ENCODE results near the gene EXOC7.

EXOC7 gene

DNA sequence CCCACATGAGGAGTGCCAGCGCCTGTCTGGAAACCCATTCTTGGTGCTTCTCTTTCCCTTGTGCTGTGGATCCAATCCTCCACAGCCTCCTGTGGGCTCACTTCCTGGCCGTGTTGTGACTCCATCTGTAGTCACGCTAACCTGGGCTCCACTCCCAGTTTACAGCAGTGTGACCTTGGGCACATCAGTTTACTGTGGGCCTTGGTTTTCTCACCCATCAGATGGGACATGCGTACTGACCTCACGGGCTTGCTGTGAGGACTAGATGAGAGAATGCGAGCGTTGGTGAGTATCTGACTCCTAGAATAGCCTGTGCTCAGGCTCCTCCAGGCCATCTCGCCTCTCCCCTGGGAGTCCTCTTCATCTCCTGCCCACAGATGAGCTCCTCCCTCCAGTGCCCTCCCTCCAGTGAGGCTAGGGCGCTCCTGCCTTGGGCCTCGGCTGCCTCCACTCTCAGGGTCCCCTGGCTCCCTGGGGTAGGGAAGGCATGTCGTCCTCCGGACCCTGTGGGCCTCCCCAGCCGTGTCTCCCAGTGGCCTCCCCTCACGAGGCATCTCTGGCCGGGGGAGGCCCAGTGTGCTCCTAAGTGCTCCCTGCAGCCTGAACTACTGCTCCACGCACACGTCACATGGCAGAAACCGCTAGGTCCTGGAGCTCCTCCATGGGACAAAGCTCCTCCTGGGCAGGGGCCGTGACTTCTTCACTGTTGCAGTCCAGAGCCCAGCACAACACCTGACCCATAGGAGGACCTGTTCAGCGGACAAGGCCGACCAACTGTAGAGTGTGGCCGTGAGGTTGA, 42.7 kb upstream of the EXOC7 start:
- H3K27ac ChIP-seq, result peak overlapping the region; percentile 15 to 83 (median 75); a peak in 21 of 22 replicates
- H3K4me3 ChIP-seq, result peak overlapping the region in 8 of 10 experiments; percentile 33 to 61 (median 46); a peak in 14 of 20 replicates
- no peaks in the 10 kb centered on the region for H3K9me3 ChIP-seq (replicated peaks in 1 of 11)
- no peak for TF ChIP-seq Cebpa-rat (IDR thresholded peaks at IDR 0.05)
- peaks cover 4 to 16% (median 9%) of the 10 kb centered on the region in 11 experiments; a peak in 15 of 22 replicates for H3K27me3 ChIP-seq
- H3K9ac ChIP-seq, result peak overlapping the region in 9 of 11 experiments; percentile 36 to 71 (median 66); a peak in 17 of 22 replicates
- peaks cover 56 to 92% (median 73%) of the 10 kb centered on the region in 10 experiments for H3K4me1 ChIP-seq
- peak overlapping the region; percentile 95 to 99 (median 98) for H3K4me2 ChIP-seq
- no peaks in the 10 kb centered on the region for H4K20me1 ChIP-seq
- no peaks in the 10 kb centered on the region for H3K36me3 ChIP-seq

DNA sequence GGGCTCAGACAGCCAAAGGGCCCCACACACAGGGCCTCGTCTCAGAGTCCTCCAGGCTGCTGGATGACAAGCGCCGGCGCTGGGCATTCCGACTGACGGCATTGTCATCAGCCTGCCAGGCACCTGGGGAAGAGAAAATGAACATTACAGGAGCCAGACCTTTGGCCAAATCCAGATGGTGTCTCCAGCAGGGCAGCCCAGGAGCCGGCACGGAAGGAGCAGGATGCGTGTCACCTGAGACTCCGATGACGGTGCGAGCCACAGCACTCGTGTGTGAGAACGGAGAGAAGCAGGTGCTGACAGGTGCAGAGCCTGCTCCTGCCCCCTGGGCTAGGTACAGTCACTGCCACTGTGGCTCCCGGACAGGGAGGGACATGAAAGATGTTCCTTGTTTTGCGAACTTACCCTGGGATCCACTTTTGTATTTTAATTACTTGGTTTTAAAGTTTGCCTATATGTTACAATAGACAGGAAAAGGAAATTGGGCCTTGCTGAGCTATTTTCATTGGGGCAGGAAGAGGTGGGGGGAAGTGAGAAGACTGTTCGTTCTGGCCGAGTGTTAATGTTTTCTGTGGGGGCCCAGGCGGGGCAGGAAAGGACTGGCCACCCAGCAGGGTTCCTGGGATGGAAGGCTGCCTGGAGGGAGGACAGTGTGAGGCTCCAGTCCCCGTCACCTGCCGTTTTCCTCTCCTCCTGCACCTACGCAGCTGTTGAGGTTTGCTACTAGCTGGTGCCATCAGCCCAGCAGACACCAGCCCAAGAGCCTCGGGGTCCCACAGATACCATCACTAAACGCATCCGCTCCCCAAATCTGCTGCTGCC, 41.9 kb upstream of the EXOC7 start:
- peak overlapping the region in 10 of 11 experiments; percentile 13 to 71 (median 66); a peak in 18 of 22 replicates for H3K9ac ChIP-seq
- peaks cover 60 to 92% (median 78%) of the 10 kb centered on the region in 10 experiments for H3K4me1 ChIP-seq
- TF ChIP-seq Cebpa-rat (IDR thresholded peaks at IDR 0.05), result no peak
- H3K9me3 ChIP-seq (replicated peaks in 1 of 11), result no peaks in the 10 kb centered on the region
- H3K36me3 ChIP-seq, result no peaks in the 10 kb centered on the region
- H3K4me2 ChIP-seq, result peak overlapping the region; percentile 95 to 99 (median 98)
- H3K27me3 ChIP-seq, result peaks cover 12 to 22% (median 17%) of the 10 kb centered on the region in 11 experiments
- H3K4me3 ChIP-seq, result peak overlapping the region in 8 of 10 experiments; percentile 33 to 61 (median 46); a peak in 15 of 20 replicates
- H4K20me1 ChIP-seq, result no peaks in the 10 kb centered on the region
- peak overlapping the region; percentile 15 to 83 (median 75); a peak in 21 of 22 replicates for H3K27ac ChIP-seq

- peaks cover 63 to 85% (median 79%) of the 10 kb centered on the region in 10 experiments for H3K4me1 ChIP-seq
- no peak for TF ChIP-seq Cebpa-rat (IDR thresholded peaks at IDR 0.05)
- H3K4me3 ChIP-seq, result no peak overlapping the region
- H4K20me1 ChIP-seq, result no peaks in the 10 kb centered on the region
- H3K9me3 ChIP-seq (replicated peaks in 1 of 11), result no peaks in the 10 kb centered on the region
- peak overlapping the region; percentile 95 to 99 (median 98) for H3K4me2 ChIP-seq
- no peaks in the 10 kb centered on the region for H3K36me3 ChIP-seq
- peaks cover 29 to 45% (median 39%) of the 10 kb centered on the region in 11 experiments for H3K27me3 ChIP-seq
- peak overlapping the region in 2 of 11 experiments; percentile 10 to 69; a peak in 3 of 22 replicates for H3K9ac ChIP-seq
- peak overlapping the region in 1 of 11 experiments; percentile 14; a peak in 1 of 22 replicates for H3K27ac ChIP-seq
Observed at GRCh38 chr17:76142585-76143041, 39.0 kb upstream of the EXOC7 start.

DNA sequence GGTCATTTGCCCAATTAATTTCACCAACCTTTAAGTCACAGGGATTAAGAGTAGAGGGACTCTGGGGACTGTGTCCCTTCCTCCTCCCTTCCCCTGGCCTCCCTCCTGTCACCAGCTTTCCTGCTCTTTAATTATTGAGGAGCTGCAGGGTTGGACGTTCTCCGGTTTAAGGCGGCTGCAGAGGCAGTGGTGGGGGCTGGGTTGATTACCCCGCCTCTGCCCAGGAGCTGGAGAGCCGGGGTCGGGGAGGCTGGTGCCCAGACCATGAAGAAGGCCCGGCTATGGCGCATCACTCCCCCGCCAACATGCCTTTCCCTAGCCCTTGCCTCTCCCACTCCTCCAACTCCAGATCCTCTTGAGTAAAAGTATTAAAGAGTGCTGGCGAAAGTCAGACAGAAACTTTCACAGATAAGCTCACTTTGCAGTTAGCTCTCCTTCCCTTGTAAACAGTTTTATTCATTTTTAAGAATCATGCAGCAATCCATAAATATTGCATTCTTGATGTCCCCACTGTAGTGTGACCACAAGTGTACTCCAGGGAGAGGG, 38.5 kb upstream of the EXOC7 start:
- peak overlapping the region in 1 of 11 experiments; percentile 32; a peak in 1 of 22 replicates for H3K27ac ChIP-seq
- H3K4me1 ChIP-seq, result peaks cover 68 to 85% (median 81%) of the 10 kb centered on the region in 10 experiments
- no peak for TF ChIP-seq Cebpa-rat (IDR thresholded peaks at IDR 0.05)
- peaks cover 29 to 50% (median 39%) of the 10 kb centered on the region in 11 experiments for H3K27me3 ChIP-seq
- no peaks in the 10 kb centered on the region for H3K36me3 ChIP-seq
- H3K9me3 ChIP-seq (replicated peaks in 1 of 11), result no peaks in the 10 kb centered on the region
- peak overlapping the region in 4 of 11 experiments; percentile 10 to 75 (median 68); a peak in 5 of 22 replicates for H3K9ac ChIP-seq
- peak overlapping the region in 1 of 10 experiments; percentile 58; a peak in 1 of 20 replicates for H3K4me3 ChIP-seq
- peak overlapping the region; percentile 95 to 99 (median 98) for H3K4me2 ChIP-seq
- H4K20me1 ChIP-seq, result no peaks in the 10 kb centered on the region

GRCh38 chr17:76141212-76142038, 37.8 kb upstream of the EXOC7 start, which contains the start of gene FOXJ1:
Gene FOXJ1 (minus strand): TSS chr17:76141245. CDS start chr17:76140395, 850 bp downstream.
- Histone ChIP-seq H3K27ac (peak within 1 kb of the TSS in 4 of 11 experiments; percentile 15 to 46 (median 28); a peak in 5 of 22 replicates), H4K20me1 (no peaks in the 10 kb centered on the region), H3K4me3 (peak within 1 kb of the TSS; percentile 52 to 71 (median 58)), H3K4me2 (peak within 1 kb of the TSS; percentile 95 to 99 (median 98)), H3K4me1 (peaks cover 66 to 85% (median 81%) of the 10 kb centered on the region in 10 experiments), H3K9ac (peak within 1 kb of the TSS; percentile 45 to 75 (median 61); a peak in 19 of 22 replicates), H3K27me3 (peaks cover 29 to 57% (median 39%) of the 10 kb centered on the region in 11 experiments), H3K36me3 (no peaks in the 10 kb centered on the region), H3K9me3 (replicated peaks in 1 of 11) (no peaks in the 10 kb centered on the region)
- TF ChIP-seq Cebpa-rat (IDR thresholded peaks at IDR 0.05), result no peak

GRCh38 chr17:76140661-76141211, 37.1 kb upstream of the EXOC7 start:
- peak overlapping the region in 1 of 11 experiments; percentile 46; a peak in 1 of 22 replicates for H3K27ac ChIP-seq
- H3K36me3 ChIP-seq, result no peaks in the 10 kb centered on the region
- H3K27me3 ChIP-seq, result peaks cover 29 to 60% (median 39%) of the 10 kb centered on the region in 11 experiments
- H3K9ac ChIP-seq, result peak overlapping the region in 2 of 11 experiments; percentile 58 to 60; a peak in 2 of 22 replicates
- H4K20me1 ChIP-seq, result no peaks in the 10 kb centered on the region
- no peaks in the 10 kb centered on the region for H3K9me3 ChIP-seq (replicated peaks in 1 of 11)
- H3K4me3 ChIP-seq, result peak overlapping the region; percentile 52 to 71 (median 58); a peak in 18 of 20 replicates
- H3K4me2 ChIP-seq, result peak overlapping the region; percentile 95 to 99 (median 98)
- no peak for TF ChIP-seq Cebpa-rat (IDR thresholded peaks at IDR 0.05)
- H3K4me1 ChIP-seq, result peaks cover 59 to 85% (median 81%) of the 10 kb centered on the region in 10 experiments

Data from BLaER1 treated with 17β-estradiol and CSF1 and Interleukin-3, amounts not matched to agents 10 nM and 100 nM (cell line).